ENCODE results near the gene ACTR1B.

DNA sequence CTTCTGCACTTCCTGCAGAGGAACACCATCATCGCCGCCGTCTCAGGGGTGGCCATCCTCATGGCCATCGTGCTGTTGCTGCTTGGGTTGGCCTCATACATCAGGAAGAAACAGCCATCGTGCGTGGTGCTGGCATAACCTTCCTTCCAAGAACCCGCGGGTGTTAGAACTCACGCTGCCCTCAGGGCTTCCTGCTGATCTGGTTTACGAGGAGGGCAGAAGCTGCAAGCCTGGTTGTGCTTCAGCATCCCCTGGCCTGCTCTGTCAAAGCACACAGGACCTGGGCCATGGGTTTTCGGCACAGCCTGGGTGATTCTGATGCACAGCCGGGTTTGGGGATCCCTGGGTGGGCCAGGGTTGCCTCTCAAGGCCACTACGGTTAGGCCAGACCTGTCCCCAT is 37.3 kb upstream of the ACTR1B start:
- TF ChIP-seq, protein P1, sequence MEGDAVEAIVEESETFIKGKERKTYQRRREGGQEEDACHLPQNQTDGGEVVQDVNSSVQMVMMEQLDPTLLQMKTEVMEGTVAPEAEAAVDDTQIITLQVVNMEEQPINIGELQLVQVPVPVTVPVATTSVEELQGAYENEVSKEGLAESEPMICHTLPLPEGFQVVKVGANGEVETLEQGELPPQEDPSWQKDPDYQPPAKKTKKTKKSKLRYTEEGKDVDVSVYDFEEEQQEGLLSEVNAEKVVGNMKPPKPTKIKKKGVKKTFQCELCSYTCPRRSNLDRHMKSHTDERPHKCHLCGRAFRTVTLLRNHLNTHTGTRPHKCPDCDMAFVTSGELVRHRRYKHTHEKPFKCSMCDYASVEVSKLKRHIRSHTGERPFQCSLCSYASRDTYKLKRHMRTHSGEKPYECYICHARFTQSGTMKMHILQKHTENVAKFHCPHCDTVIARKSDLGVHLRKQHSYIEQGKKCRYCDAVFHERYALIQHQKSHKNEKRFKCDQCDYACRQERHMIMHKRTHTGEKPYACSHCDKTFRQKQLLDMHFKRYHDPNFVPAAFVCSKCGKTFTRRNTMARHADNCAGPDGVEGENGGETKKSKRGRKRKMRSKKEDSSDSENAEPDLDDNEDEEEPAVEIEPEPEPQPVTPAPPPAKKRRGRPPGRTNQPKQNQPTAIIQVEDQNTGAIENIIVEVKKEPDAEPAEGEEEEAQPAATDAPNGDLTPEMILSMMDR (conservative IDR thresholded peaks at IDR 0.05; ENCODE audit: low read length): no peak
- no peak for TF ChIP-seq EZH2phosphoT487 (IDR thresholded peaks at IDR 0.05; ENCODE audit: borderline replicate concordance, low read depth, low read length)

All from OCI-LY7 (cell line).